NCI-H1694 treated with DMSO at 0.1 percent for 48 hours (cell line): ENCODE data around the gene SSX3.
"Not testable (repeated sequence)": the region's sequence is repeated elsewhere in the genome, so short reads cannot be mapped to it uniquely, and the experiment has no call there.

Experiments used
- DNase-seq: peaks from one replicate; lab custom pipeline; 2025; lab: John Stamatoyannopoulos, UW

The SSX3 gene

GRCh38 chrX:48356315-48357094, at the start of gene SSX3:
TSS of gene SSX3 (minus strand) at chrX:48356703. CDS start at chrX:48355249, 1,454 bp downstream.
- not testable (repeated sequence) for DNase-seq

GRCh38 chrX:48397825-48398224, 41.3 kb upstream of the SSX3 start:
- not testable (repeated sequence) for DNase-seq

GRCh38 chrX:48396931-48397330, 40.4 kb upstream of the SSX3 start:
- DNase-seq: not testable (repeated sequence)

GRCh38 chrX:48383239-48383638, 26.7 kb upstream of the SSX3 start, which contains the start of gene SSX4:
TSS of gene SSX4 (plus strand) at chrX:48383539. CDS start at chrX:48384054, 515 bp downstream.
- not testable (repeated sequence) for DNase-seq

- DNase-seq: not testable (repeated sequence)
These were observed 13.9 kb upstream of the SSX3 start for GRCh38 chrX:48370408-48370807.

- DNase-seq: not testable (repeated sequence)
These were observed 11.4 kb upstream of the SSX3 start for GRCh38 chrX:48367717-48368408.

- not testable (repeated sequence) for DNase-seq
These were observed 2.8 kb upstream of the SSX3 start for GRCh38 chrX:48359281-48359680.

- DNase-seq: no peak
These were observed 1.2 kb upstream of the SSX3 start for GRCh38 chrX:48357681-48358080.

- DNase-seq: not testable (repeated sequence)
These were observed 10.4 kb downstream of the SSX3 start for GRCh38 chrX:48346059-48346458.

- DNase-seq: not testable (repeated sequence)
These were observed 42.5 kb downstream of the SSX3 start for GRCh38 chrX:48313996-48314395.

- no peak for DNase-seq
These were observed 50.3 kb downstream of the SSX3 start for GRCh38 chrX:48306175-48306574.
